ENCODE results near the gene DNASE1L2. TPM values are rescaled to one million over a fixed set of nuclear protein-coding genes. Genes with fewer than 3 reads are reported as not detected.

The DNASE1L2 gene
- total and polyA plus RNA-seq, 4 donors: 0.13 to 0.67 (median 0.28) TPM

- no peaks in the 10 kb centered on the region for H3K9me3 ChIP-seq (ENCODE audit: control insufficient read depth in 4 of 4, low read length in 3 of 4)
- H3K27ac ChIP-seq (ENCODE audit: low read depth in 1 of 2, low read length in 2 of 2): peak overlapping the region; percentile 81 to 82
- H3K27me3 ChIP-seq (ENCODE audit: control insufficient read depth in 4 of 4, insufficient read depth in 4 of 4, low read length in 3 of 4): no peaks in the 10 kb centered on the region
- no peak for DNase-seq (ENCODE audit: low spot score)
- H3K36me3 ChIP-seq (ENCODE audit: control insufficient read depth in 4 of 4, insufficient read depth in 3 of 4, low read depth in 1 of 4, low read length in 3 of 4): peaks cover 7 to 24% (median 15%) of the 10 kb centered on the region in 4 donors
- peaks cover 6 to 40% (median 37%) of the 10 kb centered on the region in 4 donors for H3K4me1 ChIP-seq (ENCODE audit: control insufficient read depth in 4 of 4, insufficient read depth in 4 of 4, low read length in 3 of 4)
- 4% methylated on average over 35 of the region's 35 CpGs for WGBS
- peak overlapping the region; percentile 76 to 92 (median 79) for H3K4me3 ChIP-seq (ENCODE audit: low read depth in 1 of 3, low read length in 3 of 3)
- TF ChIP-seq YY1 (IDR thresholded peaks at IDR 0.05): no peak
- no peak for TF ChIP-seq ZBTB33 (IDR thresholded peaks at IDR 0.05)
- no peak for TF ChIP-seq ATF3 (IDR thresholded peaks at IDR 0.05)
- TF ChIP-seq CTCF (IDR thresholded peaks at IDR 0.05; ENCODE audit: low read depth, low read length, missing input control): no peak
- TF ChIP-seq GABPA (IDR thresholded peaks at IDR 0.05 in 1 of 2, conservative IDR thresholded peaks at IDR 0.05 in 1 of 2): no peak
- no peak for TF ChIP-seq RAD21 (IDR thresholded peaks at IDR 0.05)
- no peak for TF ChIP-seq FOXA2 (IDR thresholded peaks at IDR 0.05)
- peak overlapping the region; percentile 34 to 84 for H3K9ac ChIP-seq (ENCODE audit: low read depth in 1 of 2, low read length in 2 of 2)
Measured at GRCh38 chr16:2250652-2251295, 14.5 kb downstream of the DNASE1L2 start.

- DNase-seq (ENCODE audit: low spot score): peak; percentile 96
- WGBS: under 1% methylated on average over 88 of the region's 88 CpGs
- Histone ChIP-seq H3K36me3 (ENCODE audit: control insufficient read depth in 4 of 4, insufficient read depth in 3 of 4, low read depth in 1 of 4, low read length in 3 of 4) (peaks cover under 1 to 24% (median 12%) of the 10 kb centered on the region in 4 donors), H3K4me1 (ENCODE audit: control insufficient read depth in 4 of 4, insufficient read depth in 4 of 4, low read length in 3 of 4) (peaks cover 6 to 40% (median 37%) of the 10 kb centered on the region in 4 donors), H3K27ac (ENCODE audit: low read depth in 1 of 2, low read length in 2 of 2) (peak within 1 kb of the TSS; percentile 81 to 82), H3K9ac (ENCODE audit: low read depth in 1 of 2, low read length in 2 of 2) (peak within 1 kb of the TSS; percentile 34 to 84), H3K27me3 (ENCODE audit: control insufficient read depth in 4 of 4, insufficient read depth in 4 of 4, low read length in 3 of 4) (no peaks in the 10 kb centered on the region), H3K4me3 (ENCODE audit: low read depth in 1 of 3, low read length in 3 of 3) (peak within 1 kb of the TSS; percentile 76 to 92 (median 79)), H3K9me3 (ENCODE audit: control insufficient read depth in 4 of 4, low read length in 3 of 4) (no peaks in the 10 kb centered on the region)
- TF ChIP-seq EGR1 (IDR thresholded peaks at IDR 0.05; ENCODE audit: low read depth in 2 of 2): peak; percentile 25 to 28
- peak; percentile 63 to 65 for TF ChIP-seq RXRA (IDR thresholded peaks at IDR 0.05)
- TF ChIP-seq REST (IDR thresholded peaks at IDR 0.05): peak; percentile 82
- peak; percentile 85 for TF ChIP-seq SP1 (IDR thresholded peaks at IDR 0.05)
- TF ChIP-seq TAF1 (conservative IDR thresholded peaks at IDR 0.05): peak; percentile 58
- TF ChIP-seq CTCF (IDR thresholded peaks at IDR 0.05; ENCODE audit: low read depth, low read length, missing input control): peak; percentile 71
- peak; percentile 68 for TF ChIP-seq NR2F2 (IDR thresholded peaks at IDR 0.05)
- no peak for TF ChIP-seq FOXA2 (IDR thresholded peaks at IDR 0.05)
- no peak for TF ChIP-seq JUND (IDR thresholded peaks at IDR 0.05)
- peak; percentile 30 to 50 for TF ChIP-seq HNF4A (conservative IDR thresholded peaks at IDR 0.05)
- TF ChIP-seq MAX (IDR thresholded peaks at IDR 0.05): no peak
- peak; percentile 60 for TF ChIP-seq FOXA1 (IDR thresholded peaks at IDR 0.05)
- TF ChIP-seq GABPA (IDR thresholded peaks at IDR 0.05 in 1 of 2, conservative IDR thresholded peaks at IDR 0.05 in 1 of 2): peak in 1 of 2 donors; percentile 85
- no peak for TF ChIP-seq ATF3 (IDR thresholded peaks at IDR 0.05)
Measured at GRCh38 chr16:2251296-2252111, 15.3 kb downstream of the DNASE1L2 start, which contains the start of gene ECI1. TSS of gene ECI1 (minus strand) at chr16:2251587. CDS start at chr16:2251566, 21 bp downstream.

All from liver (tissue), 9 donors.